Measurements from ENCODE around the gene TRPM8.

- TF ChIP-seq YY1 (IDR thresholded peaks at IDR 0.05; ENCODE audit: insufficient read depth, insufficient read length) (no peak), SUZ12 (IDR thresholded peaks at IDR 0.05; ENCODE audit: extremely low read depth, insufficient read depth, insufficient read length) (no peak), ZNF274 (IDR thresholded peaks at IDR 0.05; ENCODE audit: low read depth, low read length) (no peak)
These were observed 149.4 kb downstream of the TRPM8 start for GRCh38 chr2:234066587-234066986.

Data from NT2/D1 (cell line).